Activated CD4-positive, alpha-beta memory T cell treated with anti-CD3 and anti-CD28 coated beads for 36 hours (primary cell): Measurements from ENCODE around the gene TGFBRAP1. TPM values are rescaled to one million over a fixed set of nuclear protein-coding genes. Genes with fewer than 3 reads are reported as not detected.

Source experiments
- CTCF ChIA-PET: fragments of 350-600 bp; sonication (Branson Sonifier 250); formaldehyde crosslinking; loops from one replicate; lab custom pipeline; 2021; ENCODE audit warnings: antibody characterized with exemption, inconsistent platforms; lab: Charles Lee
- POLR2A ChIA-PET: fragments of 350-600 bp; sonication (Branson Sonifier 250); formaldehyde crosslinking; loops from one replicate; lab custom pipeline; 2021; ENCODE audit warnings: antibody characterized with exemption; lab: Charles Lee
- DNase-seq: peaks from one replicate; pipeline ENCODE4 v3.0.0-alpha.2; 2020
- H3K27ac Mint-ChIP-seq: one replicate; pipeline ENCODE4 v1.8.0; 2021; ENCODE audit warnings: mixed read lengths
- H3K27me3 Mint-ChIP-seq: one replicate; pipeline ENCODE4 v1.8.0; 2021; ENCODE audit warnings: mixed read lengths
- H3K36me3 Mint-ChIP-seq: one replicate; pipeline ENCODE4 v1.8.0; 2021; ENCODE audit warnings: mixed read lengths
- H3K4me1 Mint-ChIP-seq: one replicate; pipeline ENCODE4 v1.8.0; 2021; ENCODE audit warnings: low read depth, mixed read lengths
- H3K4me3 Mint-ChIP-seq: one replicate; pipeline ENCODE4 v1.8.0; 2021; ENCODE audit warnings: mild to moderate bottlenecking, mixed read lengths
- H3K9me3 Mint-ChIP-seq: one replicate; pipeline ENCODE4 v1.8.0; 2021; ENCODE audit warnings: mixed read lengths
- intact Hi-C: fragments of 100-400 bp; cut with micrococcal nuclease; formaldehyde crosslinking; loops from one replicate; pipeline ENCODE4 v1.15.1; 2023
- total RNA-seq, 2 experiments: library from RNA; stranded (reverse); gene quantifications; one replicate each; pipeline ENCODE4 v1.2.3, GENCODE V29; 2021

The TGFBRAP1 gene
- total RNA-seq, 2 experiments from 2014 or later: 16.8 to 16.9 TPM

DNA sequence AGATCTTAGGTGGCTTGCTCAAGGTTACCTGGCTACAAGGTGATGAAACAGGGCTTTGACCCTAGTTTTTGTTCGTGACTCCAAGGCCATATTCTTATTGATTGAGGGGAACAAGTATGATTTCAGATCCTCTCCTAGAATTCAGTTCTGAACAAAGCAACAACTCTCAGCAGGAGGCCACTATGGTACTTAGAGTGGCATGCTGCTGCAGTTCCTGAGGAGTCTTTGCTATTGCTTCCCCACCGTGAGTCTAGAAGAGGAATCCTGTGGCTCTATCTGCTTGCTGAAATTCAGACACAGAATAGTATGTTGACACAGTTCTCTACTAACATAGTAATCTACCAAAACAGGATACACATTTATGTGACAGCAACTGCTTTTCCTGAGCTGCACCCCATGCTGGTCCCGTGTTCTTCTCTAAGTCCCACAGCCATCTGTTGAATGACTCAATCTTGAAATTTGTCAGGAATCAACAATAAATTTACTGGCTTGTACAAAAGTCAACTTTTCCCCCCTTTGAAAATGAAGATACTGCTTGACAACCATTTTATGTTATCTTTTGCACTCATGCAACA lies 4.1 kb downstream of the TGFBRAP1 start:
- no peaks in the 10 kb centered on the region for H3K9me3 Mint-ChIP-seq
- ChIA-PET CTCF (no interaction called here), POLR2A (no interaction called here)
- H3K27ac Mint-ChIP-seq: no peak overlapping the region
- no peaks in the 10 kb centered on the region for H3K27me3 Mint-ChIP-seq
- intact Hi-C loops: no loop called here
- DNase-seq: no peak
- H3K36me3 Mint-ChIP-seq: peaks cover 4% of the 10 kb centered on the region
- no peak overlapping the region for H3K4me3 Mint-ChIP-seq
- peaks cover 54% of the 10 kb centered on the region for H3K4me1 Mint-ChIP-seq

DNA sequence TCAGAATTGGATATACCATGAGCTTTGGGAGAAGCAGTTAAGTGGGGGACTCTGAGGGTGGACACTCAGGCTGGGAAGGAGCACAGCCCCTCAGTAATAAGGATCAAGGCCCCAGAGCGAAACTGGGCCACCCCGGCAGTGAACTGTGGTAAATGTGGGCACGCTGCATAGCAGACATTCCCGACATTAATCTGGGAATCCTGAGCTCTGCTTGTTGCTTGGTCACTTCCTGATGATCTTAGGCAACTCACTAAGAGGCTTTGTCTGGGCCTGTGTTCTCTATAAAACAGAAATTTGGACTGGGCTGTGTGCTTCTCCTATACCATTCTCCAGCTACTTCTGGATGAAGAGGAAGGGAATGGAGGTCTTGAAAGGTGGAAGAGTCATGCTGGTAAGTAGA lies 4.8 kb downstream of the TGFBRAP1 start:
- ChIA-PET POLR2A (no interaction called here), CTCF (no interaction called here)
- Mint-ChIP-seq H3K4me3 (no peak overlapping the region), H3K36me3 (peaks cover 4% of the 10 kb centered on the region), H3K27ac (no peak overlapping the region), H3K27me3 (no peaks in the 10 kb centered on the region), H3K4me1 (peaks cover 49% of the 10 kb centered on the region), H3K9me3 (no peaks in the 10 kb centered on the region)
- intact Hi-C loops: no loop called here
- no peak for DNase-seq

DNA sequence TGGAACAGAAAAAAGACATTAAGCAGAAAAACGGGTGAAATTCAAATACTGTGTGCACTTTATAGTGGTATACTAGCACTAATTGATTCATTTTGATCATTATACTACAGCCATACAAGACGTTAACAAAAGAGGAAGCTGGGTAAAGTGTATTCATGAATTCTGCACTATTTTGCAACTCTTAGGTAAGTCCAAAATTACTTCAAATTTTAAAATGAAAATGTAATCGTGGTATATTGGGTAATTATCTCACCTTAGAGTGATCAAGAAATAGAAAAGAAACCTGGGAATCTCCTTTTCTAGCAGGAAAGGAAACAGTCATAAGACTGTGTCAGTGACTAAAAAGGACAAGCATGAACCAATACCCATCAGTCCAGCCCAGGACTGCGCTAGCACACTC lies 5.4 kb downstream of the TGFBRAP1 start:
- Mint-ChIP-seq H3K9me3 (no peaks in the 10 kb centered on the region), H3K36me3 (peaks cover 4% of the 10 kb centered on the region), H3K4me1 (peaks cover 47% of the 10 kb centered on the region), H3K27me3 (no peaks in the 10 kb centered on the region), H3K27ac (no peak overlapping the region), H3K4me3 (no peak overlapping the region)
- intact Hi-C loops: no loop called here
- no peak for DNase-seq
- CTCF ChIA-PET: no interaction called here
- POLR2A ChIA-PET: no interaction called here

DNA sequence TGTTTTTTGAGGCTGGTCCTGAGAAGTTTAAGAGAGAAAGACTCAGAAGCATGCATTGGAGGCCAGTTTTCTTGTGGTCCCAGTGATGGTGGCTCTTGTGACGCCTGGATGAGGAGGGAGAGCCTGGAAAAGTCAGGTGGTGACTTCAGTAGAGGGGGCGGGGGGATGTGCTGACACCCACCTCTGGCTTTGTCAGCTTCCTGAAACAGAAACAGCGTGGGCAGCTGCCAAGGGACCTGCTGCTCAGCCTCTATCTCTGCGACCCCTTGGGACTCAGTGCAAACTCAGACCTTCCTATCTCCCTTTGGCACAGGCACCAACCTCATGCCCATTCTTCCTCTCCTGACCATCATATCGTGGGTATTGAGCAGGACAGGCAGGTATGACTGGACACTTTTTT lies 6.4 kb downstream of the TGFBRAP1 start:
- H3K4me3 Mint-ChIP-seq: no peak overlapping the region
- peaks cover 43% of the 10 kb centered on the region for H3K4me1 Mint-ChIP-seq
- peaks cover 4% of the 10 kb centered on the region for H3K36me3 Mint-ChIP-seq
- ChIA-PET CTCF (no interaction called here), POLR2A (no interaction called here)
- no peaks in the 10 kb centered on the region for H3K27me3 Mint-ChIP-seq
- intact Hi-C loops: no loop called here
- peak overlapping the region; percentile 33 for H3K27ac Mint-ChIP-seq
- no peaks in the 10 kb centered on the region for H3K9me3 Mint-ChIP-seq
- DNase-seq: no peak

DNA sequence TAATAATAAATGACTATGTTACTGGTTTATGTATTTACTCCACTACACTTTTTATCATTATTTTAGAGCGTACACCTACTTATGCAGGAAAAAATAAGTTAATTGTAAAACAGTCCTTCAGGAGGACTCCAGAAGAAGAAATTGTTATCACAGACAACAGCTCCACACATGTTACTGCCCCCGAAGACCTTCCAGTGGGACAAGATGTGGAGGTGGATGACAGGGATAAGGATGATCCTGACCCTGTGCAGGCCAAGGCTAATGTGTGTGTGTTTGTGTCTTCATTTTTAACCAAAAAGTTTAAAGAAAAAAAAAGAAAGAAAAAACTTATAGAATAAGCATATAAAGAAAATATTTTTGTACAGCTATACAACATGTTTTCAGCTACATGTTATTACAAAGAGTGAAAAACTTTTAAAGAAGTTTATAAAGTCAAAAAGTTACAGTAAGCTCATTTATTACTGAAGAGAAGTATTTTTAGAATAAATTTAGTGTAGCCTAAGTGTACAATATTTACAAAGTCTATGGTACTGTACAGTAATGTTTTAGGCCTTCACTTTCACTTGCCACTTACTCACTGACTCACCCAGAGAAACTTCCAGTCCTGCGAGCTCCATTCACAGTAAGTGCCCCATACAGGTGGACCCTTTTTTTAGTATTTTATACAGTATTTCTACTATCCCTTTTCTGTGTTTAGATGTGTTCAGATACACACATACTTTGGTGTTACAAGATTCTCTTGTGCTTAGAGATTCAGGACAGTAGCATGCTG lies 7.5 kb downstream of the TGFBRAP1 start:
- no peaks in the 10 kb centered on the region for H3K27me3 Mint-ChIP-seq
- H3K36me3 Mint-ChIP-seq: peaks cover 7% of the 10 kb centered on the region

DNA sequence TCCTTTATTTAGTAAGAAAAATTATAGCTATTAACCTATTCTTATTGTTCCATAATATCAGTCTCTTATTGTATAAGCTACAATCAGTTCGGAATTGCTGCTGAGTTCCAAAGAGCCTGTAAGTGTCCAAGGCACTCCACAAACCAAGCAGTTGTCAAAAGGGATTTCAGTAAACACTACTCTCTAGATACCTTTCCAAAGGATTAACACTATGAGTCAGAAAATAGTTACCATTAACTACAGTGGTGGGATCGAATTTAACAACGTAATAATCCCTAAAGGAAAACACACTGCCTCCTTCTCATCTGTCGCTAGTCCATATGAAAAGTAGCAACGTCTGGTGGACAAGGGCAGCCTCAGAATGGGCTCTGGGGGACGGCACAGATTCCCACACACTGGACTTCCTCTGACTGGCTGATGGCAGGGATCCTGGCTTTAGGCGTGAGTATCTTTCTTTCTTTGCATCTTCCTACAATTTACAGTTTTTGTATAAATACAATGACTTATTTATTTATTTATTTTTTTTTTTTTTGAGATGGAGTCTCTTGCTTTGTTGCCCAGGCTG lies 8.8 kb downstream of the TGFBRAP1 start:
- CTCF ChIA-PET: interaction anchor here (1.1 to 1.2 kb wide), 2 partner anchors 11 to 33 kb away, joined by 3 read pairs; no protein-coding TSS in a partner anchor
- intact Hi-C loops: no loop called here

More for the DNA sequence above, 7.5 kb downstream of the TGFBRAP1 start:
- Mint-ChIP-seq H3K4me1 (peaks cover 34% of the 10 kb centered on the region), H3K4me3 (no peak overlapping the region), H3K27ac (no peak overlapping the region), H3K9me3 (no peaks in the 10 kb centered on the region)
- intact Hi-C loops: no loop called here
- POLR2A ChIA-PET: no interaction called here
- CTCF ChIA-PET: interaction anchor here (0.7 kb wide), 1 partner anchor 11 kb away, joined by 3 read pairs; no protein-coding TSS in a partner anchor
- DNase-seq: no peak

DNA sequence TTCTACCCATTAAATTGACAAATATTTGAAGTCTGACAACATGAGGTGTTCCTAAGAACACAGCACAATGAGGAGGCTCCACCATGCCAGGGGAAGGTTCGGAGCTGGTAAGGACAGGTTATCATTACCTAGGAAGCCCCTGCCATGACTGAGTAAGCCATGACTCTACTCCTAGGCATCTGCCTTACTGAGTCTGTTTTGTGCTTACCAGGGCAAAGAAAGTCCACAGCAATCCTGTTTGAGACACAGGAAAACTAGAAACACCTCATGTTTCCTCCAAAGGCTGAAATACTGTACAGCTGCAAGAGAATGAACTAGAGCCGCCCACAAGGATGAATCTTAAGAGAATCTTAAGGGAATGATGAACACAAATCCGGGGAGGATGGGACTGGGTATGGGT lies 11.6 kb downstream of the TGFBRAP1 start:
- Mint-ChIP-seq H3K4me1 (peaks cover 25% of the 10 kb centered on the region), H3K9me3 (no peaks in the 10 kb centered on the region), H3K27me3 (no peaks in the 10 kb centered on the region), H3K4me3 (no peak overlapping the region), H3K27ac (no peak overlapping the region), H3K36me3 (peaks cover 8% of the 10 kb centered on the region)
- intact Hi-C loops: no loop called here
- POLR2A ChIA-PET: no interaction called here
- DNase-seq: no peak
- CTCF ChIA-PET: no interaction called here

More for the DNA sequence above, 8.8 kb downstream of the TGFBRAP1 start:
- H3K27me3 Mint-ChIP-seq: no peaks in the 10 kb centered on the region
- no peak overlapping the region for H3K4me3 Mint-ChIP-seq
- POLR2A ChIA-PET: no interaction called here
- no peak for DNase-seq
- H3K4me1 Mint-ChIP-seq: peaks cover 34% of the 10 kb centered on the region
- H3K36me3 Mint-ChIP-seq: peaks cover 7% of the 10 kb centered on the region
- H3K9me3 Mint-ChIP-seq: no peaks in the 10 kb centered on the region
- no peak overlapping the region for H3K27ac Mint-ChIP-seq

DNA sequence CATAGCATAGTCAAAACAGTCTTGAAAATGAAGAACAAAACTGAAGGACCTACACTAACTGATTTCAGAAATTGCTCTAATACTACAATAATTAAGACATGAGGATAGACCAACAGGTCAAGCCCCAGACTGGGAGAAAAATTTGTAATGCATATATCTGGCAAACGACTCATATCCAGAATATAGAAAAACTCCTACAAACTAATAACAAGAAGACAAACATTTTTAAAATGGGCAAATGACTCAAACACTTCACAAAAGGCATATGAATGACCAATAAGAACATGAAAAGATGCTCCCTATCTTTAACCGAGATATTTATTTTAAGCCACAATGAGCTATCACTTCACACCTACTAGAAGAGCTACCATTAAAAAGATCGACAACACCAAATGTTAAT lies 14.2 kb downstream of the TGFBRAP1 start:
- no peaks in the 10 kb centered on the region for H3K9me3 Mint-ChIP-seq
- POLR2A ChIA-PET: interaction anchor here (1.1 kb wide), 1 partner anchor 13 kb away, joined by 3 read pairs; no protein-coding TSS in a partner anchor
- CTCF ChIA-PET: no interaction called here
- DNase-seq: no peak
- no peaks in the 10 kb centered on the region for H3K27me3 Mint-ChIP-seq
- peaks cover 4% of the 10 kb centered on the region for H3K36me3 Mint-ChIP-seq
- peaks cover 19% of the 10 kb centered on the region for H3K4me1 Mint-ChIP-seq
- intact Hi-C loops: no loop called here
- no peak overlapping the region for H3K27ac Mint-ChIP-seq
- no peak overlapping the region for H3K4me3 Mint-ChIP-seq

DNA sequence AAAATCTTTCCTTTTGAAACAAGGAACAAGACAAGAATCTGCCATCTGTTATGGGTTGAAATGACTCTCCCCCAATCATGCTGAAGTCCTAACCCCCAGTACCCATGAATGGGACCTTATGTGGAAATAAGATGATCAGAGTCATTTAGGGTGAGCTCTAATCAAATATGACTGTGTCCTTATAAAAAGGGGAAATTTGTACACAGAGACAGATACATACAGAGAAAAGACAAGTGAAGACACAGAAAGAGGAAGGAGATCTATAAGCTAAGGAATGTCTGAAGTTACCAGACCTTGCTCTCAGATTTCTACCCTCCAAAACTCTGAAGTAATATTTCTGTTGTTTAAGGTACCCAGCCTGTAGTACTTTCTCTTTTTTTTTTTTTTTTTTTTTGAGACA lies 15.7 kb downstream of the TGFBRAP1 start:
- Mint-ChIP-seq H3K27ac (no peak overlapping the region), H3K36me3 (peaks cover 6% of the 10 kb centered on the region), H3K4me1 (peaks cover 18% of the 10 kb centered on the region), H3K27me3 (no peaks in the 10 kb centered on the region), H3K4me3 (no peak overlapping the region), H3K9me3 (no peaks in the 10 kb centered on the region)
- DNase-seq: no peak
- CTCF ChIA-PET: no interaction called here
- intact Hi-C loops: no loop called here
- POLR2A ChIA-PET: no interaction called here

DNA sequence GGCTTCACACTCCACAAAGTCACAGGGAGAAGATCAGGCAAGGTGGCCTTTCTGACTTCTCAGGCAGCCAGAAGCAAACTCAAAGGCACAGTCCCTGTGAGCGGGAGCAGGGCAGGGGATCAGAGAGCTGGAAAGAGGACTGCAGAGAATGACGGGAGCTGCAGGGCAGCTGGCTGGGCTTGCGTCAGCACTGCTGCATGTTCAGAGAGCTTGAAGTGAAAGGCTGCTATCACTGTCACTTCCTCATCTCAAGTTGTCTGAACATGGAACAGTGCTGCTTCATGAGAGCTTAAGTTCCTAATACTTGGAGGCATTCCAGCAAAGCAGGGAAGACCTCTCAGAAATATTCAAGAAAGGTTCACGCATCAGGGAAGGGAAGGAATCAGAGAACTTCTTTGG lies 20.4 kb downstream of the TGFBRAP1 start:
- no peak for DNase-seq
- ChIA-PET CTCF (interaction anchor here (0.8 to 1.3 kb wide), 2 partner anchors 11 to 60 kb away, joined by 3 read pairs; no protein-coding TSS in a partner anchor), POLR2A (no interaction called here)
- H3K36me3 Mint-ChIP-seq: peaks cover 14% of the 10 kb centered on the region
- H3K9me3 Mint-ChIP-seq: no peaks in the 10 kb centered on the region
- intact Hi-C loops: no loop called here
- H3K27me3 Mint-ChIP-seq: no peaks in the 10 kb centered on the region
- no peak overlapping the region for H3K4me3 Mint-ChIP-seq
- H3K4me1 Mint-ChIP-seq: peaks cover 11% of the 10 kb centered on the region
- no peak overlapping the region for H3K27ac Mint-ChIP-seq

DNA sequence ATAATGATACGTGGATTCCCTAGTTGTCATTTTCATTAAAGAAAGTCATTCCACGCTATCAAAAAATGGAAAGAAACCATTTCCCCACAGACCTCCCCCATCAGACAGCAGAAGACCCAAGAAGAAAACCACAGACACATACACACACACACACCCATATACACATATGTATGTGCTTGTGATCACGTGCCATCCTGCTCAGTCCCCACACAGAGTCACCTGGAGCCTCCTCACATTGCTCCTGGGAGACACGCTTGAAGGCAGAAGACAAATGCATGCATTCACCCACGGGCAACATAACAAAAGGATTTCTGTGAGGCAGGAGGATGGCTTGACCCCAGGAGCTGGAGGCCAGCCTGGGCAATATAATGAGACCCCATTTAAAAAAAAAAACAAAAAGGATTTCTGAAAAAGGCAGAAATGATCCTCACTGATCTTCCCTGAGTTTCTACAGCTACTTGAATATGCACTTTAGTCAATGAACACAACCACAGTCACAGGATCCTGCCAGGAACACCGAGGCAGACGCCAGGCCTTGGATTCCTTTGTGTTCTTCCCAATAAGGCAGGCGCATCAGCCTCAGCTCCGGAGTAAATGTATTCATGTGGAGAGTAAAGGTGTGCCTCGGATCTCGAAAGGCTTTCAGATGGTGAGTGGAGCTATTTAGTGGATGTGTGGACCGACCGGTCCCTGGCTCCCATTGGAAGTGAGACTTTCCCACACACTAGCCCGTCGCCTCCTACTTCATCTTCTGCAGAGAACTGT lies 21.0 kb downstream of the TGFBRAP1 start:
- H3K36me3 Mint-ChIP-seq: peaks cover 14% of the 10 kb centered on the region
- H3K4me3 Mint-ChIP-seq: no peak overlapping the region
- no peaks in the 10 kb centered on the region for H3K9me3 Mint-ChIP-seq
- no peak for DNase-seq
- no peaks in the 10 kb centered on the region for H3K27me3 Mint-ChIP-seq
- H3K4me1 Mint-ChIP-seq: peaks cover 11% of the 10 kb centered on the region
- ChIA-PET CTCF (interaction anchor here (1.3 kb wide), 1 partner anchor 61 kb away, joined by 3 read pairs; no protein-coding TSS in a partner anchor), POLR2A (no interaction called here)
- intact Hi-C loops: no loop called here
- no peak overlapping the region for H3K27ac Mint-ChIP-seq

DNA sequence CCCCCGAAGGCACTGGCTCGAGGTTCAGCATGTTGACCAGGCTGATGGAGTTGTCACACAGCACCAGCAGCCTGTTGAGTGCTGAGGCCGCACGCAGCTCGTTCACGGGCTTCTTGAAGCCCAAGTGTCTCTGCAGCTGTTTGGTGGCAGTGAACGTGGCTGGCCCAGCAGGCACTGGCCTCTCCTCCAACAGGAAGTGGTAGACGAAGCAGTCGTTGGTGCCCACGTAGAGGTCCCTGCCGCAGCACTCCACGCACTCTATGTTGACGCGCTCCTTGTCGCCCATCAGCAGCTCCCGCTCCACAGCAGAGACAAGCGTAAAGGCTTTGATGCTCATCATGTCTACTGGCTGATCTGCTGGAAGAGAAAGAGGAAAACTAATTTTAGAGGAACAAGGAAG lies 21.6 kb downstream of the TGFBRAP1 start:
- CTCF ChIA-PET: no interaction called here
- Mint-ChIP-seq H3K36me3 (peaks cover 14% of the 10 kb centered on the region), H3K27me3 (no peaks in the 10 kb centered on the region), H3K4me1 (peaks cover 12% of the 10 kb centered on the region), H3K9me3 (no peaks in the 10 kb centered on the region), H3K27ac (no peak overlapping the region), H3K4me3 (no peak overlapping the region)
- no peak for DNase-seq
- intact Hi-C loops: no loop called here
- POLR2A ChIA-PET: no interaction called here
